ENCODE data around the gene FXYD2.

- TF ChIP-seq CTCF (conservative IDR thresholded peaks at IDR 0.05 in 1 of 2, IDR thresholded peaks at IDR 0.05 in 1 of 2; ENCODE audit: low read depth in 1 of 2, low read length in 2 of 2) (no peak), EZH2 (IDR thresholded peaks at IDR 0.05; ENCODE audit: low read length, missing control alignments) (no peak)
These were observed 561 bp downstream of the FXYD2 start for GRCh38 chr11:117823946-117824420.
